Brain microvascular endothelial cell (primary cell): Measurements from ENCODE around the gene YKT6.
A peak's percentile ranks its signal among the peaks of the same experiment; 100 is the strongest.

ENCODE experiments used
- DNase-seq: peaks from one replicate; pipeline ENCODE4 v3.0.0-alpha.2; 2020
- H3K27ac ChIP-seq: fragments of 250-450 bp; sonication (Bioruptor Pico); 2 replicates; pipeline ENCODE4 v1.5.1; 2020; ENCODE audit warnings: mild to moderate bottlenecking, moderate library complexity
- H3K27me3 ChIP-seq: fragments of 250-450 bp; sonication (Bioruptor Pico); replicated peaks from 2 replicates; pipeline ENCODE4 v1.5.1; 2020; ENCODE audit warnings: mild to moderate bottlenecking
- H3K36me3 ChIP-seq: fragments of 250-450 bp; sonication (Bioruptor Pico); replicated peaks from 2 replicates; pipeline ENCODE4 v1.5.1; 2020; ENCODE audit warnings: mild to moderate bottlenecking
- H3K4me3 ChIP-seq: 2 replicates; pipeline ENCODE4 v1.5.1; 2011; ENCODE audit warnings: low read depth, mild to moderate bottlenecking, control low read depth, low read length, moderate library complexity
- CTCF ChIP-seq: IDR thresholded peaks from 2 replicates; pipeline ENCODE4 v1.5.1; 2011; ENCODE audit warnings: low read depth, mild to moderate bottlenecking, moderate library complexity, low read length, control low read depth, inconsistent platforms; ENCODE audit errors: missing control alignments
- in situ Hi-C: cut with HindIII; loops from 2 replicates; pipeline ENCODE4 v1.10.0; 2017; ENCODE audit warnings: low sequenced_read_pairs, low pct_ligation_motif_present

The YKT6 gene

GRCh38 chr7:44232396-44232795 lies 31.6 kb downstream of the YKT6 start:
- TF ChIP-seq CTCF: no peak
- no peaks in the 10 kb centered on the region for H3K27me3 ChIP-seq
- H3K4me3 ChIP-seq: no peak overlapping the region
- DNase-seq: no peak
- in situ Hi-C loops: loop anchor here (25.0 kb wide), 1 partner anchor 255 kb away; the partner anchor contains the start of gene NUDCD3
- no peak overlapping the region for H3K27ac ChIP-seq
- H3K36me3 ChIP-seq: no peaks in the 10 kb centered on the region

- DNase-seq: no peak
- H3K36me3 ChIP-seq: no peaks in the 10 kb centered on the region
- TF ChIP-seq CTCF: no peak
- H3K4me3 ChIP-seq: no peak overlapping the region
- in situ Hi-C loops: loop anchor here (25.0 kb wide), 1 partner anchor 254 kb away; the partner anchor contains the start of gene NUDCD3
- no peaks in the 10 kb centered on the region for H3K27me3 ChIP-seq
- H3K27ac ChIP-seq: no peak overlapping the region
Observed at GRCh38 chr7:44232901-44233715, 32.3 kb downstream of the YKT6 start.

- in situ Hi-C loops: loop anchor here (25.0 kb wide), 1 partner anchor 252 kb away; the partner anchor contains the start of gene NUDCD3
Observed at GRCh38 chr7:44235066-44235465, 34.3 kb downstream of the YKT6 start.

GRCh38 chr7:44235582-44236332 lies 35.0 kb downstream of the YKT6 start:
- H3K36me3 ChIP-seq: no peaks in the 10 kb centered on the region
- DNase-seq: no peak
- no peaks in the 10 kb centered on the region for H3K27me3 ChIP-seq

More at GRCh38 chr7:44235066-44235465, 34.3 kb downstream of the YKT6 start:
- DNase-seq: no peak
- no peaks in the 10 kb centered on the region for H3K27me3 ChIP-seq
- no peak for TF ChIP-seq CTCF
- H3K4me3 ChIP-seq: no peak overlapping the region
- H3K27ac ChIP-seq: no peak overlapping the region
- no peaks in the 10 kb centered on the region for H3K36me3 ChIP-seq

GRCh38 chr7:44236333-44236728 lies 35.6 kb downstream of the YKT6 start:
- in situ Hi-C loops: loop anchor here (25.0 kb wide), 1 partner anchor 251 kb away; the partner anchor contains the start of gene NUDCD3
- Histone ChIP-seq H3K27ac (no peak overlapping the region), H3K4me3 (no peak overlapping the region), H3K27me3 (no peaks in the 10 kb centered on the region), H3K36me3 (no peaks in the 10 kb centered on the region)
- DNase-seq: no peak
- peak; percentile 27 for TF ChIP-seq CTCF

More at GRCh38 chr7:44235582-44236332, 35.0 kb downstream of the YKT6 start:
- Histone ChIP-seq H3K4me3 (no peak overlapping the region), H3K27ac (no peak overlapping the region)
- in situ Hi-C loops: loop anchor here (25.0 kb wide), 1 partner anchor 252 kb away; the partner anchor contains the start of gene NUDCD3
- no peak for TF ChIP-seq CTCF
